Calu3 (cell line): ENCODE data around the gene SSBP3. TPM values are rescaled to one million over a fixed set of nuclear protein-coding genes. Genes with fewer than 3 reads are reported as not detected.

Experiments
- BruUV-seq: library from RNA; stranded (reverse); fragments of 400-500 nt; replicated peaks from 2 replicates; lab custom pipeline; 2021; lab: Mats Ljungman, UMichigan
- CTCF ChIA-PET: fragments of 300-600 bp; sonication (Branson Sonifier 250); formaldehyde crosslinking; loops from one replicate; lab custom pipeline; 2022; ENCODE audit warnings: antibody characterized with exemption; lab: Charles Lee
- DNase-seq: peaks from one replicate; pipeline ENCODE4 v3.0.0; 2022
- H3K27ac Mint-ChIP-seq: one replicate; pipeline ENCODE4 v1.8.0; 2022; ENCODE audit warnings: mixed read lengths; ENCODE audit not compliant: unreplicated experiment
- H3K27me3 Mint-ChIP-seq: one replicate; pipeline ENCODE4 v1.8.0; 2022; ENCODE audit warnings: mixed read lengths; ENCODE audit not compliant: unreplicated experiment
- H3K36me3 Mint-ChIP-seq: one replicate; pipeline ENCODE4 v1.8.0; 2022; ENCODE audit warnings: mild to moderate bottlenecking, moderate library complexity, mixed read lengths; ENCODE audit not compliant: insufficient read depth, unreplicated experiment
- H3K4me1 Mint-ChIP-seq: one replicate; pipeline ENCODE4 v1.8.0; 2022; ENCODE audit warnings: mild to moderate bottlenecking, low read depth, mixed read lengths; ENCODE audit not compliant: unreplicated experiment
- H3K4me3 Mint-ChIP-seq: one replicate; pipeline ENCODE4 v1.8.0; 2022; ENCODE audit warnings: mild to moderate bottlenecking, low read depth, moderate library complexity, mixed read lengths; ENCODE audit not compliant: unreplicated experiment
- H3K9me3 Mint-ChIP-seq: one replicate; pipeline ENCODE4 v1.8.0; 2022; ENCODE audit warnings: low read depth, mixed read lengths; ENCODE audit not compliant: unreplicated experiment
- CTCF ChIP-seq: fragments of 200-600 bp; IDR thresholded peaks from one replicate; pipeline ENCODE4 v1.8.0; 2022; ENCODE audit warnings: antibody characterized with exemption; ENCODE audit not compliant: unreplicated experiment
- intact Hi-C: fragments of 100-400 bp; cut with micrococcal nuclease; formaldehyde crosslinking; loops from one replicate; pipeline ENCODE4 v1.10.0; 2022; ENCODE audit not compliant: unreplicated experiment
- total RNA-seq: library from RNA; stranded (reverse); gene quantifications from 2 replicates; pipeline ENCODE4 v1.2.3, GENCODE V29; 2022

The SSBP3 gene
- total RNA-seq, 1 experiment from 2014 or later, result 16.6 TPM

GRCh38 chr1:54355931-54356679, 50.1 kb downstream of the SSBP3 start:
- no peak for DNase-seq
- H3K4me3 Mint-ChIP-seq, result no peak overlapping the region
- H3K36me3 Mint-ChIP-seq, result no peaks in the 10 kb centered on the region
- CTCF ChIA-PET, result no interaction called here
- no peaks in the 10 kb centered on the region for H3K4me1 Mint-ChIP-seq
- H3K27me3 Mint-ChIP-seq, result no peaks in the 10 kb centered on the region
- BruUV-seq, result no TSS peak
- intact Hi-C loops, result no loop called here
- no peak for TF ChIP-seq CTCF
- no peak overlapping the region for H3K27ac Mint-ChIP-seq
- no peaks in the 10 kb centered on the region for H3K9me3 Mint-ChIP-seq

GRCh38 chr1:54354899-54355298, 51.3 kb downstream of the SSBP3 start:
- Mint-ChIP-seq H3K4me3 (no peak overlapping the region), H3K4me1 (no peaks in the 10 kb centered on the region), H3K27me3 (no peaks in the 10 kb centered on the region), H3K9me3 (no peaks in the 10 kb centered on the region), H3K27ac (no peak overlapping the region), H3K36me3 (no peaks in the 10 kb centered on the region)
- no peak for TF ChIP-seq CTCF
- intact Hi-C loops, result no loop called here
- CTCF ChIA-PET, result no interaction called here
- DNase-seq, result no peak
- BruUV-seq, result no TSS peak

- H3K9me3 Mint-ChIP-seq, result no peaks in the 10 kb centered on the region
- DNase-seq, result no peak
- BruUV-seq, result no TSS peak
- no peaks in the 10 kb centered on the region for H3K27me3 Mint-ChIP-seq
- intact Hi-C loops, result no loop called here
- CTCF ChIA-PET, result no interaction called here
- no peaks in the 10 kb centered on the region for H3K36me3 Mint-ChIP-seq
- no peak overlapping the region for H3K4me3 Mint-ChIP-seq
- no peak overlapping the region for H3K27ac Mint-ChIP-seq
- no peak for TF ChIP-seq CTCF
- H3K4me1 Mint-ChIP-seq, result no peaks in the 10 kb centered on the region
Observed at GRCh38 chr1:54353959-54354358, 52.2 kb downstream of the SSBP3 start.

GRCh38 chr1:54352755-54353154, 53.4 kb downstream of the SSBP3 start:
- Mint-ChIP-seq H3K27ac (no peak overlapping the region), H3K4me3 (no peak overlapping the region), H3K27me3 (no peaks in the 10 kb centered on the region), H3K36me3 (no peaks in the 10 kb centered on the region), H3K9me3 (no peaks in the 10 kb centered on the region), H3K4me1 (no peaks in the 10 kb centered on the region)
- DNase-seq, result no peak
- intact Hi-C loops, result no loop called here
- TF ChIP-seq CTCF, result no peak
- CTCF ChIA-PET, result no interaction called here
- no TSS peak for BruUV-seq
